PC-9 (cell line): ENCODE results near the gene ELFN1. TPM values are rescaled to one million over a fixed set of nuclear protein-coding genes. Genes with fewer than 3 reads are reported as not detected.

Experiments used
- BruUV-seq: library from RNA; stranded (reverse); fragments of 400-500 nt; replicated peaks from 2 replicates; lab custom pipeline; 2021; lab: Mats Ljungman, UMichigan
- CTCF ChIA-PET: fragments of 300-600 bp; sonication (Branson Sonifier 250); formaldehyde crosslinking; loops from one replicate; lab custom pipeline; 2022; ENCODE audit warnings: antibody characterized with exemption; lab: Charles Lee
- POLR2A ChIA-PET: fragments of 300-600 bp; sonication (Branson Sonifier 250); formaldehyde crosslinking; loops from one replicate; lab custom pipeline; 2022; ENCODE audit warnings: antibody characterized with exemption; ENCODE audit not compliant: unreplicated experiment; lab: Charles Lee
- DNase-seq, 2 experiments: peaks; one replicate each; pipeline versions ENCODE4 v3.0.0 to v3.0.0-alpha.2; 2015 to 2022; ENCODE audit warnings: mixed read lengths in 1 of 2
- H2AFZ ChIP-seq: fragments of 200-600 bp; sonication (generic); 2 replicates; pipeline ENCODE4 v1.8.1; 2017; ENCODE audit warnings: antibody characterized with exemption
- H3F3A ChIP-seq: fragments of 200-600 bp; sonication (generic); 2 replicates; pipeline ENCODE4 v1.8.1; 2017; ENCODE audit warnings: antibody characterized with exemption, mild to moderate bottlenecking, low read depth; ENCODE audit not compliant: insufficient read depth
- H3K27ac ChIP-seq: fragments of 200-600 bp; sonication (generic); 2 replicates; pipeline ENCODE4 v1.6.1; 2016; ENCODE audit warnings: mixed run types
- H3K27me3 ChIP-seq: fragments of 200-600 bp; sonication (generic); 2 replicates; pipeline ENCODE4 v1.6.1; 2016; ENCODE audit warnings: low read depth, mixed run types; ENCODE audit not compliant: insufficient read depth
- H3K36me3 ChIP-seq: fragments of 200-600 bp; sonication (generic); 2 replicates; pipeline ENCODE4 v1.6.1; 2016; ENCODE audit warnings: low read depth, mixed run types
- H3K4me1 ChIP-seq: fragments of 200-600 bp; sonication (generic); replicated peaks from 2 replicates; pipeline ENCODE4 v1.6.1; 2016; ENCODE audit warnings: mixed run types; ENCODE audit not compliant: insufficient read depth
- H3K4me2 ChIP-seq: fragments of 200-600 bp; sonication (generic); 2 replicates; pipeline ENCODE4 v1.6.1; 2017; ENCODE audit warnings: mixed run types
- H3K4me3 ChIP-seq: fragments of 200-600 bp; sonication (generic); 2 replicates; pipeline ENCODE4 v1.6.1; 2016; ENCODE audit warnings: mixed run types
- H3K79me2 ChIP-seq: fragments of 200-600 bp; sonication (generic); 2 replicates; pipeline ENCODE4 v1.6.1; 2017; ENCODE audit warnings: low read depth, mixed run types
- H3K9me2 ChIP-seq: fragments of 200-600 bp; sonication (generic); 2 replicates; pipeline ENCODE4 v1.8.1; 2017; ENCODE audit warnings: mild to moderate bottlenecking; ENCODE audit not compliant: insufficient read depth
- H3K9me3 ChIP-seq: fragments of 200-600 bp; sonication (generic); 2 replicates; pipeline ENCODE4 v1.8.1; 2016; ENCODE audit warnings: low read depth; ENCODE audit not compliant: insufficient read depth
- H4K20me1 ChIP-seq: fragments of 200-600 bp; sonication (generic); 2 replicates; pipeline ENCODE4 v1.8.1; 2017; ENCODE audit not compliant: insufficient read depth
- CTCF ChIP-seq: fragments of 200-600 bp; sonication (generic); conservative IDR thresholded peaks from 2 replicates; pipeline ENCODE4 v1.6.1; 2017; ENCODE audit warnings: mixed run types, antibody characterized with exemption, mild to moderate bottlenecking, moderate library complexity
- EZH2 ChIP-seq: fragments of 200-600 bp; sonication (generic); IDR thresholded peaks from 2 replicates; pipeline ENCODE4 v1.8.0; 2017; ENCODE audit warnings: antibody characterized with exemption, low read depth
- intact Hi-C: fragments of 100-400 bp; cut with micrococcal nuclease; formaldehyde crosslinking; loops from one replicate; pipeline ENCODE4 v1.10.0; 2022; ENCODE audit not compliant: unreplicated experiment
- total RNA-seq: library from RNA; stranded (reverse); gene quantifications from 2 replicates; pipeline ENCODE4 v1.2.3, GENCODE V29; 2021

ELFN1 gene
- total RNA-seq, 1 experiment from 2014 or later = 0.09 TPM

GRCh38 chr7:1703441-1703840, 33.4 kb downstream of the ELFN1 start:
- Histone ChIP-seq H3K9me3 (no peaks in the 10 kb centered on the region; the same call in 1 of the 2 replicates), H3K4me2 (no peak overlapping the region), H3F3A (no peaks in the 10 kb centered on the region), H3K4me1 (no peaks in the 10 kb centered on the region), H3K9me2 (no peaks in the 10 kb centered on the region), H3K36me3 (no peaks in the 10 kb centered on the region), H3K27me3 (peaks cover 84% of the 10 kb centered on the region), H3K79me2 (no peaks in the 10 kb centered on the region), H3K27ac (no peak overlapping the region), H4K20me1 (0 out of 2 replicates have a peak, but pooled peaks cover 4% of the 10 kb centered on the region), H2AFZ (no peak overlapping the region), H3K4me3 (no peak overlapping the region)
- intact Hi-C loops = no loop called here
- ChIA-PET POLR2A (no interaction called here), CTCF (no interaction called here)
- no peak for DNase-seq
- BruUV-seq = no TSS peak
- TF ChIP-seq EZH2 (no peak), CTCF (no peak)

GRCh38 chr7:1703871-1704810, 34.1 kb downstream of the ELFN1 start:
- no peaks in the 10 kb centered on the region for H3K9me2 ChIP-seq
- no peaks in the 10 kb centered on the region for H3F3A ChIP-seq
- no peaks in the 10 kb centered on the region for H3K36me3 ChIP-seq
- TF ChIP-seq EZH2 (no peak), CTCF (no peak)
- no peak overlapping the region for H3K27ac ChIP-seq
- no peak overlapping the region for H3K4me2 ChIP-seq
- BruUV-seq = no TSS peak
- POLR2A ChIA-PET = no interaction called here
- no peaks in the 10 kb centered on the region; the same call in 1 of the 2 replicates for H3K9me3 ChIP-seq
- intact Hi-C loops = no loop called here
- no peaks in the 10 kb centered on the region for H3K79me2 ChIP-seq
- H4K20me1 ChIP-seq = no peaks in the 10 kb centered on the region
- CTCF ChIA-PET = no interaction called here
- no peak for DNase-seq
- peaks cover 84% of the 10 kb centered on the region for H3K27me3 ChIP-seq
- no peak overlapping the region for H3K4me3 ChIP-seq
- no peaks in the 10 kb centered on the region for H3K4me1 ChIP-seq
- no peak overlapping the region for H2AFZ ChIP-seq

- Histone ChIP-seq H4K20me1 (no peaks in the 10 kb centered on the region), H3K36me3 (no peaks in the 10 kb centered on the region), H3K79me2 (no peaks in the 10 kb centered on the region), H3K4me1 (no peaks in the 10 kb centered on the region), H3K27me3 (peaks cover 83% of the 10 kb centered on the region), H3K9me3 (peaks cover 9% of the 10 kb centered on the region), H3F3A (no peaks in the 10 kb centered on the region), H3K27ac (no peak overlapping the region), H3K4me3 (no peak overlapping the region), H3K9me2 (no peaks in the 10 kb centered on the region), H3K4me2 (no peak overlapping the region), H2AFZ (no peak overlapping the region)
- DNase-seq = no peak
- POLR2A ChIA-PET = no interaction called here
- no TSS peak for BruUV-seq
- CTCF ChIA-PET = no interaction called here
- TF ChIP-seq CTCF = no peak
- no peak for TF ChIP-seq EZH2
- intact Hi-C loops = no loop called here
Observed at GRCh38 chr7:1704811-1705738, 35.0 kb downstream of the ELFN1 start.
